ENCODE measurements around the gene PRSS48.

- TF ChIP-seq CTCF (IDR thresholded peaks at IDR 0.05 in 2 of 3, conservative IDR thresholded peaks at IDR 0.05 in 1 of 3; ENCODE audit: control insufficient read depth in 2 of 3, extremely low read depth in 1 of 3, insufficient read depth in 1 of 3, low read depth in 3 of 3, low read length in 3 of 3) (no peak), IKZF1 (conservative IDR thresholded peaks at IDR 0.05) (no peak), PML (IDR thresholded peaks at IDR 0.05; ENCODE audit: low read length) (no peak), YY1 (IDR thresholded peaks at IDR 0.05; ENCODE audit: low read depth, low read length) (no peak), HDGF (IDR thresholded peaks at IDR 0.05) (no peak), MTA3 (IDR thresholded peaks at IDR 0.05; ENCODE audit: borderline replicate concordance, low read length) (no peak), ZNF207 (IDR thresholded peaks at IDR 0.05; ENCODE audit: borderline replicate concordance) (no peak), BCL3 (IDR thresholded peaks at IDR 0.05; ENCODE audit: borderline replicate concordance, insufficient read depth, low read depth, low read length, poor library complexity, severe bottlenecking) (no peak), POLR2AphosphoS5 (IDR thresholded peaks at IDR 0.05; ENCODE audit: low read length) (no peak), CBX3 (IDR thresholded peaks at IDR 0.05; ENCODE audit: borderline replicate concordance, low read depth) (no peak), HDAC2 (IDR thresholded peaks at IDR 0.05) (no peak)
- TF ChIP-seq, protein P1, sequence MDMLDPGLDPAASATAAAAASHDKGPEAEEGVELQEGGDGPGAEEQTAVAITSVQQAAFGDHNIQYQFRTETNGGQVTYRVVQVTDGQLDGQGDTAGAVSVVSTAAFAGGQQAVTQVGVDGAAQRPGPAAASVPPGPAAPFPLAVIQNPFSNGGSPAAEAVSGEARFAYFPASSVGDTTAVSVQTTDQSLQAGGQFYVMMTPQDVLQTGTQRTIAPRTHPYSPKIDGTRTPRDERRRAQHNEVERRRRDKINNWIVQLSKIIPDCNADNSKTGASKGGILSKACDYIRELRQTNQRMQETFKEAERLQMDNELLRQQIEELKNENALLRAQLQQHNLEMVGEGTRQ (IDR thresholded peaks at IDR 0.05; ENCODE audit: borderline replicate concordance, low read depth, low read length), result no peak
- TF ChIP-seq, protein P2, sequence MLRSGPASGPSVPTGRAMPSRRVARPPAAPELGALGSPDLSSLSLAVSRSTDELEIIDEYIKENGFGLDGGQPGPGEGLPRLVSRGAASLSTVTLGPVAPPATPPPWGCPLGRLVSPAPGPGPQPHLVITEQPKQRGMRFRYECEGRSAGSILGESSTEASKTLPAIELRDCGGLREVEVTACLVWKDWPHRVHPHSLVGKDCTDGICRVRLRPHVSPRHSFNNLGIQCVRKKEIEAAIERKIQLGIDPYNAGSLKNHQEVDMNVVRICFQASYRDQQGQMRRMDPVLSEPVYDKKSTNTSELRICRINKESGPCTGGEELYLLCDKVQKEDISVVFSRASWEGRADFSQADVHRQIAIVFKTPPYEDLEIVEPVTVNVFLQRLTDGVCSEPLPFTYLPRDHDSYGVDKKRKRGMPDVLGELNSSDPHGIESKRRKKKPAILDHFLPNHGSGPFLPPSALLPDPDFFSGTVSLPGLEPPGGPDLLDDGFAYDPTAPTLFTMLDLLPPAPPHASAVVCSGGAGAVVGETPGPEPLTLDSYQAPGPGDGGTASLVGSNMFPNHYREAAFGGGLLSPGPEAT (IDR thresholded peaks at IDR 0.05; ENCODE audit: low read depth), result no peak
- TF ChIP-seq, protein P3, sequence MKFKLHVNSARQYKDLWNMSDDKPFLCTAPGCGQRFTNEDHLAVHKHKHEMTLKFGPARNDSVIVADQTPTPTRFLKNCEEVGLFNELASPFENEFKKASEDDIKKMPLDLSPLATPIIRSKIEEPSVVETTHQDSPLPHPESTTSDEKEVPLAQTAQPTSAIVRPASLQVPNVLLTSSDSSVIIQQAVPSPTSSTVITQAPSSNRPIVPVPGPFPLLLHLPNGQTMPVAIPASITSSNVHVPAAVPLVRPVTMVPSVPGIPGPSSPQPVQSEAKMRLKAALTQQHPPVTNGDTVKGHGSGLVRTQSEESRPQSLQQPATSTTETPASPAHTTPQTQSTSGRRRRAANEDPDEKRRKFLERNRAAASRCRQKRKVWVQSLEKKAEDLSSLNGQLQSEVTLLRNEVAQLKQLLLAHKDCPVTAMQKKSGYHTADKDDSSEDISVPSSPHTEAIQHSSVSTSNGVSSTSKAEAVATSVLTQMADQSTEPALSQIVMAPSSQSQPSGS (IDR thresholded peaks at IDR 0.05; ENCODE audit: low read length), result no peak
Observed at GRCh38 chr4:151322570-151322969, 45.6 kb downstream of the PRSS48 start.

All from GM12878 (cell line).